Hepatocyte (in vitro differentiated cells): Measurements from ENCODE around the gene RPS6KC1.

ENCODE experiments used
- EZH2 ChIP-seq: fragments of 200-600 bp; sonication (generic); IDR thresholded peaks from 2 replicates; pipeline ENCODE4 v1.6.1; 2016; ENCODE audit warnings: antibody characterized with exemption, mild to moderate bottlenecking, borderline replicate concordance
- TF ChIP-seq, protein P1 (sequence below): fragments of 200-600 bp; sonication (generic); IDR thresholded peaks from 2 replicates; pipeline ENCODE4 v1.5.1; 2016; ENCODE audit warnings: antibody characterized with exemption, mild to moderate bottlenecking; ENCODE audit not compliant: poor library complexity

DNA sequence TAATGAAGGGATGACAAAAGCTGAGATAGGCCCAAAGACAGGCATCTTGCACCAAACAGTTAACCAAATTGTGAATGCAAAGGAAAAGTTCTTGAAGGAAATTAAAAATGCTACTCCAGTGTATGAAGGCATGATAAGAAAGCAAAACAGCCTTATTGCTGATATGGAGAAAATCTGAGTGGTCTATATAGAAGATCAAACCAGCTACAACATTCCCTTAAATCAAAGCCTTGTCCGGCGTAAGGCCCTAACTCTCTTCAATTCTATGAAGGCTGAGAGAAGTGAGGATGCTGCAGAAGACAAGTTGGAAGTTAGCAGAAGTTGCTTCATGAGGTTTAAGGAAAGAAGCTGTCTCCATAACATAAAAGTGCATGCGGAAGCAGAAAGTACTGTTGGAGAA, 31.0 kb upstream of the RPS6KC1 start:
- TF ChIP-seq, protein P1, sequence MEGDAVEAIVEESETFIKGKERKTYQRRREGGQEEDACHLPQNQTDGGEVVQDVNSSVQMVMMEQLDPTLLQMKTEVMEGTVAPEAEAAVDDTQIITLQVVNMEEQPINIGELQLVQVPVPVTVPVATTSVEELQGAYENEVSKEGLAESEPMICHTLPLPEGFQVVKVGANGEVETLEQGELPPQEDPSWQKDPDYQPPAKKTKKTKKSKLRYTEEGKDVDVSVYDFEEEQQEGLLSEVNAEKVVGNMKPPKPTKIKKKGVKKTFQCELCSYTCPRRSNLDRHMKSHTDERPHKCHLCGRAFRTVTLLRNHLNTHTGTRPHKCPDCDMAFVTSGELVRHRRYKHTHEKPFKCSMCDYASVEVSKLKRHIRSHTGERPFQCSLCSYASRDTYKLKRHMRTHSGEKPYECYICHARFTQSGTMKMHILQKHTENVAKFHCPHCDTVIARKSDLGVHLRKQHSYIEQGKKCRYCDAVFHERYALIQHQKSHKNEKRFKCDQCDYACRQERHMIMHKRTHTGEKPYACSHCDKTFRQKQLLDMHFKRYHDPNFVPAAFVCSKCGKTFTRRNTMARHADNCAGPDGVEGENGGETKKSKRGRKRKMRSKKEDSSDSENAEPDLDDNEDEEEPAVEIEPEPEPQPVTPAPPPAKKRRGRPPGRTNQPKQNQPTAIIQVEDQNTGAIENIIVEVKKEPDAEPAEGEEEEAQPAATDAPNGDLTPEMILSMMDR = no peak
- TF ChIP-seq EZH2 = no peak
